Fibroblast of skin of right biceps (primary cell): ENCODE data around the gene CLSTN1.
"Not testable (repeated sequence)": the region's sequence is repeated elsewhere in the genome, so short reads cannot be mapped to it uniquely, and the experiment has no call there.

Source experiments
- DNase-seq: peaks from one replicate; pipeline ENCODE4 v3.0.0-alpha.2; 2013

The CLSTN1 gene

GRCh38 chr1:9760824-9761223 is 62.9 kb downstream of the CLSTN1 start:
- DNase-seq, result no peak

GRCh38 chr1:9759939-9760338 is 63.8 kb downstream of the CLSTN1 start:
- no peak for DNase-seq

- DNase-seq, result no peak
Measured at GRCh38 chr1:9758559-9759121, 65.1 kb downstream of the CLSTN1 start.

GRCh38 chr1:9755441-9755995 is 68.2 kb downstream of the CLSTN1 start:
- DNase-seq, result no peak

- DNase-seq, result peak; percentile 84
Measured at GRCh38 chr1:9753121-9753531, 70.6 kb downstream of the CLSTN1 start.

GRCh38 chr1:9751971-9752370 is 71.8 kb downstream of the CLSTN1 start:
- no peak for DNase-seq

GRCh38 chr1:9749361-9749760 is 74.4 kb downstream of the CLSTN1 start:
- no peak for DNase-seq

GRCh38 chr1:9748391-9748790 is 75.4 kb downstream of the CLSTN1 start:
- DNase-seq, result not testable (repeated sequence)

- DNase-seq, result no peak
Measured at GRCh38 chr1:9746651-9747050, 77.1 kb downstream of the CLSTN1 start.

- DNase-seq, result no peak
Measured at GRCh38 chr1:9746211-9746610, 77.6 kb downstream of the CLSTN1 start.

- DNase-seq, result no peak
Measured at GRCh38 chr1:9744106-9744799, 79.5 kb downstream of the CLSTN1 start.

- peak; percentile 31 for DNase-seq
Measured at GRCh38 chr1:9737671-9738070, 86.1 kb downstream of the CLSTN1 start.

GRCh38 chr1:9737057-9737456 is 86.7 kb downstream of the CLSTN1 start:
- DNase-seq, result no peak

GRCh38 chr1:9736241-9736640 is 87.5 kb downstream of the CLSTN1 start:
- no peak for DNase-seq

- no peak for DNase-seq
Measured at GRCh38 chr1:9735800-9736199, 88.0 kb downstream of the CLSTN1 start.

- no peak for DNase-seq
Measured at GRCh38 chr1:9733160-9733789, 90.5 kb downstream of the CLSTN1 start.

GRCh38 chr1:9732123-9732971 is 91.4 kb downstream of the CLSTN1 start:
- DNase-seq, result no peak

GRCh38 chr1:9731561-9731960 is 92.2 kb downstream of the CLSTN1 start:
- no peak for DNase-seq

- no peak for DNase-seq
Measured at GRCh38 chr1:9731051-9731537, 92.7 kb downstream of the CLSTN1 start.

GRCh38 chr1:9730096-9730901 is 93.5 kb downstream of the CLSTN1 start:
- DNase-seq, result no peak

GRCh38 chr1:9729523-9729922 is 94.2 kb downstream of the CLSTN1 start:
- no peak for DNase-seq
